ENCODE data around the gene ADGRG3.

The ADGRG3 gene

DNA sequence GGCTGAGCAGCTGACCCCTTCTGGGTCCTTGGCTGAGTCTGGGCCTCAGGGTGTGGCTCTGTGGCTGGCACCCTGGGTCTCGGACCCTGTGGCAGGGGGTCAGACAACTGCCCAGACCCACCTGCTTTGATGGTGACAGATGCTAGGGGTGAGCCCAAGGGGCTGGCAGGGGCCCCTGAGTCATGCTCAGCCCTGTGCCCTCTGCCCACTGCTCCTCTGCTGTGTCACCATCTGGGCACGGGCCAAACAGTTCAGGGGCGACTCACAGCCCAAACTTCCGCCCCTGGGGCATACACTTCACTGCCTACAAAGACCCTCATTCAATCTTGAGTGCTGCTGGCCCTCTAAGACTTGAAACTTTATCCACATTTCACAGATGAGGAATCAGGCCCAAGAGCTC, 33.9 kb upstream of the ADGRG3 start:
- DNase-seq (ENCODE audit: insufficient read length), result no peak
- no peak for TF ChIP-seq POLR2AphosphoS5 (IDR thresholded peaks at IDR 0.05; ENCODE audit: low read depth, low read length)
- no peak for FAIRE-seq

DNA sequence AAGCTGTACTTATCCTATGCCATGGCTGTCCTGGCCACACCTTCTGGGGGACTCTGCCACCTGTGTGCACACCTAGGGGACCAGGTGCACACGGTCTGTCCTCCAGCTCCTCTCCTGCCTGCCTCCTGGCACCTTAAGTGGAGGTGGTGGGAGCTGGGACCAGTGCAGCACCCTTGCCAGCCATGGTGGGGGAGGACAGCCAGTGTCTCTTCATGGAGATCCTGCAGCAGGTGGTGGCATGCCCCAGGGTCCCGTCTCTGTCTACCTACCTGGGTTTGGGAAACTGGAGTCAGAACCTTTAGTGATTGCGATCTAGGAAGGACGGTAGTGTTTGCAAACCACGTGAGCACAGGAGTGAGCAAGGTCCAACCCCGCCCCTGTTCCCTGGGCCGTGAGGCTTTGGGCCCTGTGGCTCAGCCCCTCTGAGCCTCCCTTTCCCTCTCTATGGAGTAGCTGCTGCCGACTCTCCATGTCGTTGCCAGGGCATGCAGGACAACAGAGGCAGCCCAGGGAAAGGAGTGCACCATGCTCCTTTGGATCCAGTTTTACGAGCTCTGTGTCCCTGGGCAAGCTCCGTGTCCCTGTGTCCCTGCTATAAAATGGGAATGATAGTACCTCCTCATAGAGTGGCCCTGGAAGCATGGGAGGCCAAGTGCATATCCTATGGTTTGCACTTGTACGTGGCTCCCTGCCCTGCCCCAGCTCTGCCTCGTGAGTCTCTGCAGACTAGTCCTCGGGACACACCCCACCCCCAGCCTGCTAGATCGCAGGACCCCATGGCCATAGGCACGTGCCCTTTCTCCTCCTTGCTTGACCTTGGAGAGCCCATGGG, 32.6 kb upstream of the ADGRG3 start:
- no peak for DNase-seq (ENCODE audit: insufficient read length)
- no peak for FAIRE-seq

DNA sequence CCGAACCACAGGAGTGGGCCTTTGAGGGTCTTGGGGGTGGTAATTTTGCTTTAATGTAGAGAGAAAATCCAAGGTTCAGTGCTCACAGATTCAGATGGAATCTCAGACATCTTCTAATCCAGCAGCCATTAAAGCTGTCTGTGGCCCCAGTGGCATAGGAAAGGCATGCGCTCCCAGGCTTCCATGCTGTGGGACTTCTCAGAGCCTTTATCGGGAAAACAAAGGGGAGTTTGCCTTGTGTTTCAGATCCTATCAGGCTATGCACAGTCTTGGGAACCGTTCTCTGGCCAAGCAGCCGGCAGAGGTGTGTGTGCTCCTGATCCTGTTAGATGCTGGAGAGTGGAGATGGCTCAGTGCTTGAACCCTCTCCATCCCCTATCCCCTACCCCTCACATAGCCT, 31.9 kb upstream of the ADGRG3 start:
- FAIRE-seq (no peak), DNase-seq (ENCODE audit: insufficient read length) (no peak)
- TF ChIP-seq TAF1 (IDR thresholded peaks at IDR 0.05; ENCODE audit: borderline replicate concordance, low read depth, low read length), result no peak
- TF ChIP-seq POLR2AphosphoS5 (IDR thresholded peaks at IDR 0.05; ENCODE audit: low read depth, low read length), result no peak
- TF ChIP-seq POLR2A (IDR thresholded peaks at IDR 0.05; ENCODE audit: low read depth, low read length), result no peak

More for the DNA sequence above, 32.6 kb upstream of the ADGRG3 start:
- TF ChIP-seq TAF1 (IDR thresholded peaks at IDR 0.05; ENCODE audit: borderline replicate concordance, low read depth, low read length) (no peak), POLR2A (IDR thresholded peaks at IDR 0.05; ENCODE audit: low read depth, low read length) (no peak), POLR2AphosphoS5 (IDR thresholded peaks at IDR 0.05; ENCODE audit: low read depth, low read length) (no peak)

DNA sequence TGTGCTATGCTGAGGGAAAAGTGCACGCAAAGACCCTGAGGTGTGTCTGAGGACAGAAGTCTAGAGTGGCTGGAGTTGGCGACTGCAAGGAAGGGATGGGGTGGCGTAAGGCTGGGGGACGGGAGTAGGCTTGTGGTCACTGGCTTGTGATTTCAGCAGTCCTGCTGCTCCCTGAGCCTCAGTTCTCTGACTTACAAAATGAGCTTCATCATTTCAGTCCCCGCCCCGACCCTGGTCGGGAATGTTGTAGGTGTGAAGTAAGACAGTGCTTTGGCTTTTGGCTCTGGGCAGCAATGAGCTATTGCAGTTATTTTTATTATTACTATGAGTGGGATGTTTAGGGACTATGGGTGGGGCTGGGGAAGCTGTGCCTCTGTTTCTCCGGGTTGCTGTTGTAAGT, 31.1 kb upstream of the ADGRG3 start:
- no peak for DNase-seq (ENCODE audit: insufficient read length)
- no peak for TF ChIP-seq POLR2A (IDR thresholded peaks at IDR 0.05; ENCODE audit: low read depth, low read length)
- TF ChIP-seq POLR2AphosphoS5 (IDR thresholded peaks at IDR 0.05; ENCODE audit: low read depth, low read length), result no peak
- no peak for FAIRE-seq

DNA sequence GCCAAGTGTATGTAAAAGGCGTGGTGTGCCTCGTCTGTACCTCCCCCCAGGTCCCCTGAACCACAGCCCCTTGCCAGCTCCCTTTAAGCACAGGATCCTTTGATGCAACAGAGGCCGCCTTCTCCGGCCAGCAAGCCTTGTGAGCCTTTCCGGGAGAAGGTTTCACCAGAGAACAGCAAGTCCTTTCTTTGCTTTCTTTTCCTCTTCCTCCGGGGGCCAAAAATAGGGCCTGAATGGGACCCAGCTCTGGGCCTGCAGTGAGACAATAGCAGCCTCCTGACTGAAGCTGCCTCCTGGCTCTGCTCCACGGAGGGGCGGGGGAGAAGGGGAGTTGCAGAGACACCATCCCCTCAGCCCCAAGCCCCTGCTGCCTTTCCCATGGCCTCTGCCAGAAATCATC, 30.7 kb upstream of the ADGRG3 start:
- DNase-seq (ENCODE audit: insufficient read length), result no peak
- FAIRE-seq, result no peak
- TF ChIP-seq TAF1 (IDR thresholded peaks at IDR 0.05; ENCODE audit: borderline replicate concordance, low read depth, low read length), result no peak
- TF ChIP-seq POLR2AphosphoS5 (IDR thresholded peaks at IDR 0.05; ENCODE audit: low read depth, low read length), result no peak
- no peak for TF ChIP-seq POLR2A (IDR thresholded peaks at IDR 0.05; ENCODE audit: low read depth, low read length)

DNA sequence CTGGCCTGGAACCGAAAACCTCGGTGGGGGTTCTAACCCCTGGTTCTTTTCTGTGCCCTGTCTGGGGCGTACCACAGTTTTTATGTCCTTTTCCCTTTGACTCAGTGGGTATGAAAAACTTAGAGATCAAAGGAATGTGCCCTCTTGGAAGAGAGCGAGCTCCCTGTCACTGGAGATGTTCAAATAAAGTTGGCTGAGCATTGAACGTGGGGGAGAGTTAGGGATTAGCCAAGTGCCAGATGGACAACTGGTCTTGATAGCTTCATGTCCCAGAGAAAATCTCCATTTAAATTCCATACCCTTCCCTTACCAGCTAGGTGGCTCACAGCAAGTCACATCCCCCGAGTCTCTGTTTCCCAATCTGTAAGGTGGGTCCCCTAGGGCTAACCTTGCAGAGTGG, 30.1 kb upstream of the ADGRG3 start:
- DNase-seq (ENCODE audit: insufficient read length), result no peak
- no peak for FAIRE-seq
- TF ChIP-seq POLR2A (IDR thresholded peaks at IDR 0.05; ENCODE audit: low read depth, low read length) (no peak), POLR2AphosphoS5 (IDR thresholded peaks at IDR 0.05; ENCODE audit: low read depth, low read length) (no peak), TAF1 (IDR thresholded peaks at IDR 0.05; ENCODE audit: borderline replicate concordance, low read depth, low read length) (no peak)

DNA sequence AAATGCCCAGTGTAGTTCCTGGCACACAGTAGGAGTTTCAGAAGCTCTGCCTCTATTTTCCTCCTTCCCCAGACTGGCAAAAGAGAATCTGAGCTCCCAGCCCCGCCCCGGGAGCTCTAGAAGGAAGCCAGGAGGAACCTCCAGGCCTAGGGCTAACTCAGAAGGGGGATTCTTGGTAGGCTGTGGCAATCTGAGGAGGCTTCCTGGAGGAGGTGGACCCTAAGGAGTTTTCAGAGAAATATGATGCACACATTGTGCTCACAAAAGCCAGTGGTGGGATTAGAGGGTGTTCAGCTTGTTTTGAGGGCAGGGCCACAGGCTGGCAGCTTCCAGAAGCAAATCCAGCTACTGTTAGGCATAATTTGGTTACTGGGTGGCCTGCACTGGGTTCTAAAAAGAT, 29.7 kb upstream of the ADGRG3 start:
- DNase-seq (ENCODE audit: insufficient read length) (no peak), FAIRE-seq (no peak)
- TF ChIP-seq POLR2A (IDR thresholded peaks at IDR 0.05; ENCODE audit: low read depth, low read length) (no peak), POLR2AphosphoS5 (IDR thresholded peaks at IDR 0.05; ENCODE audit: low read depth, low read length) (no peak), TAF1 (IDR thresholded peaks at IDR 0.05; ENCODE audit: borderline replicate concordance, low read depth, low read length) (no peak)

DNA sequence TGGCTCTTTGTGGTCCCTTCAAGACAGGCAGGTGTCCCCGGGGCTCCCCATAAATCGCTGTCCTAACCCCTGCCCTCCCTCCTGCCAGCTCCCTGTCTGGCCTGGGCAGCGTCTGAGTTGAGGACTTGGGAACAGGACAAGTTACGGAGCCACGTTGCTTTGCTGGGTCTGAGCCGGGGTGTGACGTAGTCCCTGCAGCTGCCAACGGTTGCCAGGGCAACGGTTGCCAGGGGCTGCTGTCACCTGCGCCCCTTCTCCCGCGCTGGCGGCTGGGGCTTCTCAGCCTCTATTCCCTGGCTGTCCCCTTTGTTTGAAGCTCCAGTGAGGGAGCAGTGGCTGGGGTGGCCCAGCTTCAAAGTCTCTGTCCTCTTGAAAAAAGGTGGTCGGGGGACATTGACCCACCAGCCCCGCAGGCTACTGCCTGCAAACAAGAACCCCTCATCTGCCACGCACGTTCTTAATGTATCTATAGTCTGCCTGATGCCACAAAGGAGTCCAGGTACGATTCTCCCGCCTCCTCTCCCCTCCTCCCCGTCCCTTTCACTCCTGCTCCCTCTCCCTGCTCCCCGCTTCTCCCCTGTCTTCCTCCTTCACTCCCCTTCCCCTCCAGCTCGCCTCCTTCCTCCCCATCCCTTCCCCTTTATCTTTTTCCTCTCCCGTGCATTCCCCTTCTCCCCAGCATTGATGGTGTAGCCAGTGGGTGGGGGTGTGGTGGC, 28.8 kb upstream of the ADGRG3 start:
- no peak for TF ChIP-seq POLR2A (IDR thresholded peaks at IDR 0.05; ENCODE audit: low read depth, low read length)
- TF ChIP-seq TAF1 (IDR thresholded peaks at IDR 0.05; ENCODE audit: borderline replicate concordance, low read depth, low read length), result no peak
- no peak for TF ChIP-seq POLR2AphosphoS5 (IDR thresholded peaks at IDR 0.05; ENCODE audit: low read depth, low read length)
- DNase-seq (ENCODE audit: insufficient read length), result no peak
- no peak for FAIRE-seq

DNA sequence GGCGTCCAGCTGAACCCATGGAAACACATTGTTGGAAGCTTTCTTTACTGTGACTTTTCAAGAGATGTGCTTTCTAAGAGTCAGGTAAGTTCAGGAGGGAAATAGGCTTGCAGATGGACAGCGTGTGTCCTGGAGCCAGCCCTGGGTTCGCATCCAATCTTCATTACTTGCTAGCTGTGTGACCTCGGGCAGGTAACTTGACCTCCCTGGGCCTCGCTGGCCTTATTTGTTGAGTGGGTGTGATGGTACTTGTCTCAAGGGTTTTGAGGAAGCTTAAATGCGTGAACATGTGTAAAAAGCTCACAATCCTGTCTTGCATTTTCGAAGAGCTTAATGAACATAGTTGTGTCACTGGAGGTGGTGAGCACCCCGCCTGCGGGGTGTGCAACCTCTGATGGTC, 27.9 kb upstream of the ADGRG3 start:
- no peak for TF ChIP-seq TAF1 (IDR thresholded peaks at IDR 0.05; ENCODE audit: borderline replicate concordance, low read depth, low read length)
- TF ChIP-seq POLR2A (IDR thresholded peaks at IDR 0.05; ENCODE audit: low read depth, low read length), result no peak
- TF ChIP-seq POLR2AphosphoS5 (IDR thresholded peaks at IDR 0.05; ENCODE audit: low read depth, low read length), result no peak
- FAIRE-seq, result no peak
- no peak for DNase-seq (ENCODE audit: insufficient read length)

DNA sequence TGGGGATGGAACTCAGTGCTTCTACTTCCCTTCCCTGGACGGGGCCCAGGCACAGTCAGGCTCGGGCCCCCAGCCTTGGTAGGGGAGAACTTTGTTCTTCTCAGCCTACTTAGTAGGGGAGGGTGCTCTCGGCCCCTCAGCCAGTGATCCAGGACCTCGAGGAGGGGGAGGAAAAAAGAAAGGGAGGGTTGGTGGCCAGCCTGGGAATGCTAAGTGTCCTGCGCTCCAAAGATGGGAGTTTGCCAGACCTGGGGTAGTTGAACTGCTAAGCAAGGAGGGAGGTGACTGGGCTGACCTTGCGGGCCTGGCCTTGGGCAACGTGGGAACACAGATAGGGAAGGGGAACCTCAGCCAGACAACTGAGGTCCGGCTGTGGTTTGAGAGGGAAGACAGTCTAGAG, 27.5 kb upstream of the ADGRG3 start:
- TF ChIP-seq POLR2A (IDR thresholded peaks at IDR 0.05; ENCODE audit: low read depth, low read length) (no peak), POLR2AphosphoS5 (IDR thresholded peaks at IDR 0.05; ENCODE audit: low read depth, low read length) (no peak), TAF1 (IDR thresholded peaks at IDR 0.05; ENCODE audit: borderline replicate concordance, low read depth, low read length) (no peak)
- DNase-seq (ENCODE audit: insufficient read length), result no peak
- no peak for FAIRE-seq

DNA sequence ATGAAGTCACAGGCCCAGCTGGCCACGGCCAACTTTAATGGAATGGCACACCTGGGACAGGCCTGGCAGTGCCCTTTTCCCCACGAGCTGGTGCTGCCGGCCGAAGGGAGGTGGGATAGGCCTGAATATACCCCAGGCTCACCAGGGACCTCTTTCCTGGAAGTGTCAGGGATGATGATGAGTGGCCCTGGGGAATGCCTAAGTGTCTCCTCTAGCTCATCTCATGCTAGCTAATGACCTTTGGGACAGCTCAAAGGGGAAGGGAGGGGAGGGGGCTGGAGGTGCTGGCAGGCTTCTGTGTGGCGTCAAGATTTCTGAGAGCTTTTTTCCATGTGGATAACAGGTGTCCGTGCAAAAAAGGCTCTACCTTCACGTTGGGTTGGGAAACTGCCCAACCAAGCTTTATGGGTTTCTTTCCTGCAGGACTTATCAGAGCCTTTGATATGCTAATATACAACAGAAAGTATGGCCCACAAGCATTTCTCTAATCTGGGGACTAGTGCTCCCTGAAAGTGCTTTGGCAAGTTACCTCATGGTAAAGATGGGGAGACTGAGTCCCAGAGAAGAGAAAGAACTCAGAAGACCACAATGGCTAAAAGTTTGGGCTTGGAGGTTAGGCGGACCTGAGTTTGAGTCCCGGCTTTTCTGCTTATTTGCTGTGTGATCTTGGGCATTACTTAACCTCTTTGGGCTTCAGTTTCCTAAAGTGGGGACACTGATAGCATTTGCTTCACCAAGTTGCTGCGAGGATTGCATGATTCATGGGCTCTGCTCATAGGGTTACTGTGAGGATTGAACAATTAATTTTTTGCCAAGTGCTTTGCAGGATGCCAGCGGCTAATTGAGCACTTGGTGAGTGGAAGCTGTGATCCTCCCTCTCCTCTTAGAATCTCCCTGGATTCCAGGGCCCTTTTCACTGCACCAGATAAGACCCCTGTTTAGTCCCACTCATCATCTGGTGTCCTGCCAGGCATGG, 25.7 kb upstream of the ADGRG3 start:
- FAIRE-seq (no peak), DNase-seq (ENCODE audit: insufficient read length) (no peak)
- TF ChIP-seq POLR2A (IDR thresholded peaks at IDR 0.05; ENCODE audit: low read depth, low read length), result no peak
- TF ChIP-seq POLR2AphosphoS5 (IDR thresholded peaks at IDR 0.05; ENCODE audit: low read depth, low read length), result no peak
- TF ChIP-seq TAF1 (IDR thresholded peaks at IDR 0.05; ENCODE audit: borderline replicate concordance, low read depth, low read length), result no peak

All from GM12892 (cell line).